CD4-positive, alpha-beta T cell treated with Interleukin-15 for 1 hour (primary cell): ENCODE results near the gene HOXD3.

Experiments
- DNase-seq: peaks from one replicate; pipeline ENCODE4 v3.0.0-alpha.2; 2020

The HOXD3 gene

GRCh38 chr2:176122052-176122682 lies 34.9 kb upstream of the HOXD3 start:
- no peak for DNase-seq

GRCh38 chr2:176122683-176123410 lies 34.3 kb upstream of the HOXD3 start, which contains the start of gene HOXD9:
Gene HOXD9 (plus strand): TSS chr2:176122719. CDS start chr2:176122769, 50 bp downstream.
- DNase-seq, result no peak

GRCh38 chr2:176123411-176124109 lies 33.5 kb upstream of the HOXD3 start:
- DNase-seq, result no peak

GRCh38 chr2:176124110-176124946 lies 32.8 kb upstream of the HOXD3 start:
- DNase-seq, result no peak

GRCh38 chr2:176124947-176125771 lies 31.9 kb upstream of the HOXD3 start:
- no peak for DNase-seq

- no peak for DNase-seq
Measured at GRCh38 chr2:176125772-176126054, 31.4 kb upstream of the HOXD3 start.

- peak; percentile 41 for DNase-seq
Measured at GRCh38 chr2:176126929-176127773, 30.0 kb upstream of the HOXD3 start.

GRCh38 chr2:176127774-176128072 lies 29.4 kb upstream of the HOXD3 start:
- DNase-seq, result no peak

- no peak for DNase-seq
Measured at GRCh38 chr2:176128172-176128981, 28.7 kb upstream of the HOXD3 start.

GRCh38 chr2:176128982-176129796 lies 27.9 kb upstream of the HOXD3 start, which contains the start of gene HOXD8:
Gene HOXD8 (plus strand): TSS chr2:176129705. CDS start chr2:176130367, 662 bp downstream.
- DNase-seq, result no peak

- DNase-seq, result no peak
Measured at GRCh38 chr2:176129813-176130146, 27.3 kb upstream of the HOXD3 start.

- DNase-seq, result no peak
Measured at GRCh38 chr2:176130147-176130956, 26.8 kb upstream of the HOXD3 start.

GRCh38 chr2:176130957-176131847 lies 25.9 kb upstream of the HOXD3 start:
- no peak for DNase-seq

- DNase-seq, result no peak
Measured at GRCh38 chr2:176131848-176132158, 25.3 kb upstream of the HOXD3 start.

GRCh38 chr2:176132205-176133171 lies 24.6 kb upstream of the HOXD3 start:
- no peak for DNase-seq

- no peak for DNase-seq
Measured at GRCh38 chr2:176133389-176133788, 23.7 kb upstream of the HOXD3 start.

GRCh38 chr2:176134035-176134434 lies 23.1 kb upstream of the HOXD3 start:
- DNase-seq, result no peak
